ENCODE data around the gene FAM227B. TPM values are rescaled to one million over a fixed set of nuclear protein-coding genes. Genes with fewer than 3 reads are reported as not detected.
"Not testable (repeated sequence)": the region's sequence is repeated elsewhere in the genome, so short reads cannot be mapped to it uniquely, and the experiment has no call there.

The FAM227B gene
- total RNA-seq, 1 donor from 2014 or later = 3.2 TPM

- H3K4me3 ChIP-seq (ENCODE audit: low read depth, low read length) = no peak overlapping the region
- DNase-seq (ENCODE audit: low read depth) = no peak
- TF ChIP-seq CTCF (conservative IDR thresholded peaks at IDR 0.05; ENCODE audit: low read depth, low read length) = no peak
These were observed 147.6 kb downstream of the FAM227B start for GRCh38 chr15:49473031-49473430.

DNA sequence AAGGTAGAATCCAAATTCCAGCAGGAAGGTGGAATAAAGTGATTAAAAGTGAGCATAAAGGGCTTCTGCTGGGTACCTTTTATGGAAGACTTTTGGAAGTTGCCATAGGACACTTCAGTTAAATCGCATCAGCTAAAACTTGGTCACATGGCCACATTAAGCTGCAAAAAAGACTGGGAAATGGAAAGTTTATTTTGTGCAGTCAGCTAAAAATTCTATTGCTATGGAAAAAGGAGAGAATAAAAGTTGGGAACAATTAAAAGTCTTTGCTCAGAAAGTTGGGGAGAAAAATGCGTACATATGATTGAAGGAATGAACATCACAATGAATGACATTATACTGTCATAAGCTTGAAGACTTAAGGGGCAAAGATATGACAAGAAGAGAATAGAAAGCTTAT lies 148.3 kb downstream of the FAM227B start:
- no peak for TF ChIP-seq CTCF (conservative IDR thresholded peaks at IDR 0.05; ENCODE audit: low read depth, low read length)
- no peak for DNase-seq (ENCODE audit: low read depth)

DNA sequence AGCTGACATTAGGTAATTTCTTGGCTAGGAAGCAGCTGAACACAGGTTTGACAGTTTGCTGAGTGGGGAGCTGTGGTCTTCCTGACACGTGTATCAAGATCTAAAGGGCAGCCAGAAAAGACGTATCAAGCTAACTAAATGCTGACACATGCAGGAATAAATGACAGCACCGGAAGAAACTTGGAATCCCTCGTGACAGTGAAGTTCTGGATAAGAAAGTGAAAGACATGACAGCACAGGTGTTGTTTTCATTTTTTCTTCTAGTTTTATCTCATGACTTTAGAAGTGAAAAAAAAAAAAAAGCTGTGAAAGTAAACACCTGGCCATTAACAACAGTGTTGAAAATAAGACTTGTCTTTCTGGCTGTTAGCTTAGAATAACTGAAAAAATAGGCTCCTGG lies 148.9 kb downstream of the FAM227B start:
- no peak overlapping the region for H3K4me3 ChIP-seq (ENCODE audit: low read depth, low read length)
- no peak for TF ChIP-seq CTCF (conservative IDR thresholded peaks at IDR 0.05; ENCODE audit: low read depth, low read length)
- DNase-seq (ENCODE audit: low read depth) = no peak

More for the DNA sequence above, 148.3 kb downstream of the FAM227B start:
- no peak overlapping the region for H3K4me3 ChIP-seq (ENCODE audit: low read depth, low read length)

GRCh38 chr15:49471248-49471647 lies 149.4 kb downstream of the FAM227B start:
- H3K4me3 ChIP-seq (ENCODE audit: low read depth, low read length); DNase-seq (ENCODE audit: low read depth): not testable (repeated sequence)
- TF ChIP-seq CTCF (conservative IDR thresholded peaks at IDR 0.05; ENCODE audit: low read depth, low read length) = peak; percentile 52

DNA sequence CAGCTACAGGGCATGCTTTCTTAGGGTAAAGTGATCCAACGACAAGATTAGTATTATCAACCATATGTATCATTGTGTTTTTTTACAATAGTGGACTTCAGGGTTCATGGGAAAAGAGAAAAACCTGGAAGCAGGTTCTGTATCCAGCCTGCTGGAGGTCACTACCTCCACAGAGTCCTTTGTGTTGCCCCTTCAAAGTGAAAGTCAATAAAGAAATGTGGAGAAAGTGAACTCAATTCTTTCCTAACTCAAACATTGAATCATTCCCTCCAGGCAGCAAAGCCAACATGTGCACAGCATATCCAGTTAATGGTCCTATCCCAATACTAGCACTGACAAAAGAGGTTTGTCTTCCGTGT lies 152.2 kb downstream of the FAM227B start:
- DNase-seq (ENCODE audit: low read depth) = no peak

GRCh38 chr15:49467746-49468480 lies 152.7 kb downstream of the FAM227B start:
- TF ChIP-seq CTCF (conservative IDR thresholded peaks at IDR 0.05; ENCODE audit: low read depth, low read length) = no peak
- no peak overlapping the region for H3K4me3 ChIP-seq (ENCODE audit: low read depth, low read length)
- DNase-seq (ENCODE audit: low read depth) = no peak

More for the DNA sequence above, 152.2 kb downstream of the FAM227B start:
- no peak overlapping the region for H3K4me3 ChIP-seq (ENCODE audit: low read depth, low read length)
- no peak for TF ChIP-seq CTCF (conservative IDR thresholded peaks at IDR 0.05; ENCODE audit: low read depth, low read length)

- TF ChIP-seq CTCF (conservative IDR thresholded peaks at IDR 0.05; ENCODE audit: low read depth, low read length) = no peak
- no peak overlapping the region for H3K4me3 ChIP-seq (ENCODE audit: low read depth, low read length)
- no peak for DNase-seq (ENCODE audit: low read depth)
These were observed 154.5 kb downstream of the FAM227B start for GRCh38 chr15:49466119-49466518.

Data from epithelial cell of proximal tubule (primary cell).